Caco-2 (cell line): ENCODE measurements around the gene RPS6KA5. TPM values are rescaled to one million over a fixed set of nuclear protein-coding genes. Genes with fewer than 3 reads are reported as not detected.

ENCODE experiments used
- BruUV-seq: library from RNA; stranded (reverse); fragments of 400-500 nt; replicated peaks from 2 replicates; lab custom pipeline; 2021; lab: Mats Ljungman, UMichigan
- CTCF ChIA-PET: fragments of 300-600 bp; sonication (Branson Sonifier 250); formaldehyde crosslinking; loops from one replicate; lab custom pipeline; 2022; ENCODE audit warnings: antibody characterized with exemption; lab: Charles Lee
- POLR2A ChIA-PET: fragments of 300-600 bp; sonication (Branson Sonifier 250); formaldehyde crosslinking; loops from one replicate; lab custom pipeline; 2022; ENCODE audit warnings: antibody characterized with exemption; lab: Charles Lee
- DNase-seq, 2 experiments: peaks; one replicate each; pipeline versions ENCODE4 v3.0.0 to v3.0.0-alpha.2; 2020 to 2022
- H3K27me3 ChIP-seq: replicated peaks from 2 replicates; pipeline ENCODE4 v1.6.0; 2011; ENCODE audit warnings: low read length; ENCODE audit not compliant: control insufficient read depth, insufficient read depth
- H3K36me3 ChIP-seq: 2 replicates; pipeline ENCODE4 v1.5.1; 2011; ENCODE audit warnings: low read length; ENCODE audit not compliant: control insufficient read depth, insufficient read depth
- H3K4me1 ChIP-seq: fragments of 250-450 bp; sonication (Bioruptor Pico); 2 replicates; pipeline ENCODE4 v1.5.1; 2020; ENCODE audit warnings: mild to moderate bottlenecking
- H3K4me3 ChIP-seq: 2 replicates; pipeline ENCODE4 v1.5.1; 2011; ENCODE audit warnings: low read depth, mild to moderate bottlenecking, control low read depth, low read length
- H3K9me3 ChIP-seq: fragments of 250-450 bp; sonication (Bioruptor Pico); 2 replicates; pipeline ENCODE4 v1.5.1; 2020; ENCODE audit warnings: mild to moderate bottlenecking, moderate library complexity
- H3K27ac Mint-ChIP-seq: one replicate; pipeline ENCODE4 v1.8.0; 2022; ENCODE audit warnings: mixed read lengths; ENCODE audit not compliant: unreplicated experiment
- H3K27me3 Mint-ChIP-seq: one replicate; pipeline ENCODE4 v1.8.0; 2022; ENCODE audit warnings: mixed read lengths; ENCODE audit not compliant: insufficient read depth, unreplicated experiment
- H3K36me3 Mint-ChIP-seq: one replicate; pipeline ENCODE4 v1.8.0; 2022; ENCODE audit warnings: mild to moderate bottlenecking, mixed read lengths; ENCODE audit not compliant: insufficient read depth, unreplicated experiment
- H3K4me1 Mint-ChIP-seq: one replicate; pipeline ENCODE4 v1.8.0; 2022; ENCODE audit warnings: low read depth, mixed read lengths; ENCODE audit not compliant: unreplicated experiment
- H3K4me3 Mint-ChIP-seq: one replicate; pipeline ENCODE4 v1.8.0; 2022; ENCODE audit warnings: mild to moderate bottlenecking, moderate library complexity, mixed read lengths; ENCODE audit not compliant: unreplicated experiment
- H3K9me3 Mint-ChIP-seq: one replicate; pipeline ENCODE4 v1.8.0; 2022; ENCODE audit warnings: mixed read lengths; ENCODE audit not compliant: unreplicated experiment
- intact Hi-C: fragments of 100-400 bp; cut with micrococcal nuclease; formaldehyde crosslinking; loops from one replicate; pipeline ENCODE4 v1.10.0; 2022; ENCODE audit not compliant: unreplicated experiment
- total RNA-seq: library from RNA; stranded (reverse); gene quantifications from 2 replicates; pipeline ENCODE4 v1.2.3, GENCODE V29; 2022
- TF ChIP-seq, protein P1 (sequence below), 2 experiments: fragments of 200-600 bp in 1 of 2; IDR thresholded peaks; 1 replicate in 1 of 2; 2 replicates in 1 of 2; pipeline versions ENCODE4 v1.5.1 to v1.8.0; 2011 to 2022; ENCODE audit warnings: antibody characterized with exemption in 1 of 2, control low read depth in 1 of 2, inconsistent platforms in 1 of 2, low read depth in 1 of 2, low read length in 1 of 2, mild to moderate bottlenecking in 1 of 2, moderate library complexity in 1 of 2; ENCODE audit not compliant: insufficient read depth in 1 of 2, severe bottlenecking in 1 of 2, unreplicated experiment in 1 of 2

RPS6KA5 gene
- total RNA-seq, 1 experiment from 2014 or later = 5.7 TPM

DNA sequence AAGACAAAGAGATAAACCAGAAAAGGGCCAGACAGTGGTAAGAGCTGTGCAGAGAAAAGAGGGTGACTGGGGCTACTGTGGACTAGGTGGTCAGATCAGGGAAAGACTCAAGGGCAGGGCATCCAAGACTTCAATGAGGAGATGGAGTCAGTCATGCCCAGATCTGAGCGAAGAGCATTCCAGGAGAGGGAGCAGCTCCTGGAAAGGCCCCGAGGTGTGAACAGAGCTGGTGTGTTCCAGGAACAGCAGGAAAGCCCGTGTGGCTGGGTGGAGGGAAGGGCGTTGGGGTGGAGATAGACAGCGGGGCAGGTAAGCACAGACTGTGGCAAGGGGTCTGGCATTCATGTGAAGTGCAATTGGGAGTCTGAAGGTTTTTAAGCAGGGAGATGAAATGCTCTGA is 261.0 kb downstream of the RPS6KA5 start:
- H3K36me3 ChIP-seq = no peaks in the 10 kb centered on the region
- POLR2A ChIA-PET = no interaction called here
- intact Hi-C loops = no loop called here
- H3K27me3 Mint-ChIP-seq = no peaks in the 10 kb centered on the region
- BruUV-seq = no TSS peak
- peaks cover 9% of the 10 kb centered on the region; the same call in 1 of the 2 replicates for H3K4me1 ChIP-seq
- H3K9me3 ChIP-seq = no peaks in the 10 kb centered on the region
- no peak overlapping the region for H3K27ac Mint-ChIP-seq
- peaks cover 6% of the 10 kb centered on the region for H3K4me1 Mint-ChIP-seq
- no peak overlapping the region for H3K4me3 ChIP-seq
- H3K27me3 ChIP-seq = no peaks in the 10 kb centered on the region
- DNase-seq = no peak
- TF ChIP-seq, protein P1, sequence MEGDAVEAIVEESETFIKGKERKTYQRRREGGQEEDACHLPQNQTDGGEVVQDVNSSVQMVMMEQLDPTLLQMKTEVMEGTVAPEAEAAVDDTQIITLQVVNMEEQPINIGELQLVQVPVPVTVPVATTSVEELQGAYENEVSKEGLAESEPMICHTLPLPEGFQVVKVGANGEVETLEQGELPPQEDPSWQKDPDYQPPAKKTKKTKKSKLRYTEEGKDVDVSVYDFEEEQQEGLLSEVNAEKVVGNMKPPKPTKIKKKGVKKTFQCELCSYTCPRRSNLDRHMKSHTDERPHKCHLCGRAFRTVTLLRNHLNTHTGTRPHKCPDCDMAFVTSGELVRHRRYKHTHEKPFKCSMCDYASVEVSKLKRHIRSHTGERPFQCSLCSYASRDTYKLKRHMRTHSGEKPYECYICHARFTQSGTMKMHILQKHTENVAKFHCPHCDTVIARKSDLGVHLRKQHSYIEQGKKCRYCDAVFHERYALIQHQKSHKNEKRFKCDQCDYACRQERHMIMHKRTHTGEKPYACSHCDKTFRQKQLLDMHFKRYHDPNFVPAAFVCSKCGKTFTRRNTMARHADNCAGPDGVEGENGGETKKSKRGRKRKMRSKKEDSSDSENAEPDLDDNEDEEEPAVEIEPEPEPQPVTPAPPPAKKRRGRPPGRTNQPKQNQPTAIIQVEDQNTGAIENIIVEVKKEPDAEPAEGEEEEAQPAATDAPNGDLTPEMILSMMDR (IDR thresholded peaks at IDR 0.05; ENCODE audit: insufficient read depth in 1 of 2, low read depth in 1 of 2, low read length in 1 of 2, severe bottlenecking in 1 of 2, unreplicated experiment in 1 of 2) = no peak
- H3K36me3 Mint-ChIP-seq = no peaks in the 10 kb centered on the region
- no peaks in the 10 kb centered on the region for H3K9me3 Mint-ChIP-seq
- H3K4me3 Mint-ChIP-seq = no peak overlapping the region
- CTCF ChIA-PET = interaction anchor here (0.6 kb wide), 1 partner anchor 374 kb away, joined by 5 read pairs; no protein-coding TSS in a partner anchor

DNA sequence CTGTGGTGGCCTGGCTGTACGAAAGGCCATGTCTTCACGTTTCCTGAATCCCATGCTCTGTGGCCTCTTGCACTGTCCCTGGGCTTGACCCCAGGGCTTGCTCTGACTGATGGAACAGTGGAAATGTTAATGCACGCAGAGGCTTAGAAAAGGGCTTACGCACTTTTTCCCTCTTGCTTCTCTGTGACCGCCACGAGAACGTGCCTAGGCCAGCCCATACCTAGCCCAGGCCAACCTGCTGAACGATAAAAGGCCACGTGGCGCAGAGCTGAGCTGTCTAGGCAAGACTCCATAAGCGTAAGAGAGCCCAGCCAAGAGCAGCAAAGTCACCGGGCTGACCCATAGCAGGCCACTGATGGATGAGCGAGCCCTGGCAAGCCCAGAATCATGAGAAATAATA is 262.5 kb downstream of the RPS6KA5 start:
- Mint-ChIP-seq H3K27me3 (no peaks in the 10 kb centered on the region), H3K4me1 (peaks cover 6% of the 10 kb centered on the region), H3K27ac (no peak overlapping the region), H3K9me3 (no peaks in the 10 kb centered on the region), H3K4me3 (no peak overlapping the region), H3K36me3 (no peaks in the 10 kb centered on the region)
- peaks cover 9% of the 10 kb centered on the region; the same call in 1 of the 2 replicates for H3K4me1 ChIP-seq
- intact Hi-C loops = no loop called here
- H3K27me3 ChIP-seq = no peaks in the 10 kb centered on the region
- no peak overlapping the region for H3K4me3 ChIP-seq
- H3K9me3 ChIP-seq = no peaks in the 10 kb centered on the region
- BruUV-seq = no TSS peak
- H3K36me3 ChIP-seq = no peaks in the 10 kb centered on the region
- TF ChIP-seq, protein P1 (IDR thresholded peaks at IDR 0.05; ENCODE audit: insufficient read depth in 1 of 2, low read depth in 1 of 2, low read length in 1 of 2, severe bottlenecking in 1 of 2, unreplicated experiment in 1 of 2) = no peak
- ChIA-PET POLR2A (no interaction called here), CTCF (no interaction called here)
- DNase-seq = no peak

Other genes starting within 250 kb of the RPS6KA5 start
- 19.0 and 28.5 TPM in 2 replicates for gene TTC7B, start 244.2 kb downstream of the RPS6KA5 start, total RNA-seq
- gene DGLUCY, start 53.4 kb upstream of the RPS6KA5 start, total RNA-seq = 47.8 and 54.8 TPM in 2 replicates
- gene GPR68, start 184.1 kb upstream of the RPS6KA5 start, total RNA-seq = 0.14 TPM in 2 replicates